ENCODE data around the gene RMND5A.

Gene RMND5A

DNA sequence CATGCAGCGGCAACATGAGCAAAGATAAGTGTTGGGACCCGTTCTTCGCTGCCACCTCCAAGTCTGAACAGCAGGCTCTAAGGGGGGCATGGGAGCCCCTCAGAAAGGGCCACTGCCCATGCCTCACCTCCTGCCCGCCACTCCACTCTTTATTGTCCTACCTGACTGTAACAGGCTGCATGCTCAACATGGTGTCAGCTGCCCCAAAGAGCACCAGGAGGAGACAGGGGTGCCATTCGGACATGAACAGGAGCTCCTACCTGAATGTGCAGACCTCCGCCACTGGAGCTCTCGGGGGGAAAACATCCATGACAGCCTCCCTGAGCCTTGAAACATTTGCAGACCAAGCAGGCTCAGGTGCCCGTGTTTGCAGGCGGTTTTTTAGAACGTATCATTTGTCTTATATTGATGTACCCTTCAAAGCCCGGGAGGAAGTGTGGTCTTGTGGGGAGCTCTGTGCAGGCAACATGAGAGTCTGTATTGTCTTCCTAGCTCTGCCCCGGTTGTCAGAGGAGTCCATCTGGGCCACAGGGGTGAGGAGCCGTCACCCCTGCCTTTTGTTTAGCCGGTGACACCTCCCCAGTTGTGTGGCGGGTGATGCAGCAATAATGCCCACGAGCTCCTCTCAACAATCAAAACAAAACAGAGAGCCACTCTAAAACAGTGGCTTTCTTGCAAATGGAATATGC is 105.7 kb downstream of the RMND5A start:
- no peak for DNase-seq (ENCODE audit: low read depth, low spot score)

- DNase-seq (ENCODE audit: low read depth, low spot score) = no peak
Measured at GRCh38 chr2:86826951-86827350, 106.9 kb downstream of the RMND5A start.
